K562 (cell line): ENCODE results near the gene PLOD1. TPM values are rescaled to one million over a fixed set of nuclear protein-coding genes. Genes with fewer than 3 reads are reported as not detected.

Experiments used
- ATAC-seq: fragments of 200-7000 bp; cut with Tn5 transposase; 3 replicates; pipeline ENCODE4 v1.9.1; 2020; ENCODE audit warnings: moderate library complexity
- BruUV-seq: library from RNA; stranded (reverse); fragments of 400-500 nt; replicated peaks from 2 replicates; lab custom pipeline; 2021; lab: Mats Ljungman, UMichigan
- CTCF ChIA-PET: fragments of 300-600 bp; formaldehyde crosslinking; extraction: SDS; loops from one replicate; lab custom pipeline; 2021; ENCODE audit warnings: low intra/inter-chr PET ratio; lab: Yijun Ruan, JAX
- POLR2A ChIA-PET: fragments of 300-600, 350-650 bp; sonication (Branson Sonifier 250); formaldehyde crosslinking; extraction: SDS; loops from one replicate; lab custom pipeline; 2021; ENCODE audit warnings: antibody characterized with exemption, inconsistent platforms; lab: Yijun Ruan, JAX
- DNase-seq, 4 experiments: peaks; one replicate each; pipeline versions ENCODE4 v3.0.0 to v3.0.0-alpha.2; 2011 to 2018; ENCODE audit warnings: low spot score in 3 of 4, mixed read lengths in 3 of 4; ENCODE audit errors: extremely low read depth in 1 of 4
- FAIRE-seq: peaks from 2 replicates; lab custom pipeline; 2011; peaks lifted over from hg19 to GRCh38; lab: Jason Lieb, UNC
- H2AFZ ChIP-seq: 2 replicates; pipeline ENCODE4 v1.6.0; 2011; ENCODE audit warnings: low read depth, low read length, control low read depth, inconsistent platforms
- H3K27ac ChIP-seq: fragments of 200-600 bp; 3 replicates; pipeline ENCODE4 v1.8.0; 2011; ENCODE audit warnings: low read depth, mild to moderate bottlenecking, control low read depth, inconsistent platforms, low read length, moderate library complexity, mixed read lengths; ENCODE audit errors: extremely low read depth
- H3K27me3 ChIP-seq, 2 experiments: fragments of 300-600 bp in 1 of 2; 2 replicates in 1 of 2; 3 replicates in 1 of 2; pipeline versions ENCODE4 v1.6.0 to v1.8.0; 2011; ENCODE audit warnings: inconsistent platforms in 2 of 2, low read length in 2 of 2, mild to moderate bottlenecking in 1 of 2, mixed read lengths in 1 of 2, moderate library complexity in 1 of 2; ENCODE audit not compliant: control insufficient read depth in 2 of 2, insufficient read depth in 2 of 2
- H3K36me3 ChIP-seq: fragments of 300-600 bp; 3 replicates; pipeline ENCODE4 v1.8.0; 2011; ENCODE audit warnings: mild to moderate bottlenecking, low read length, inconsistent platforms; ENCODE audit not compliant: control insufficient read depth, insufficient read depth
- H3K4me1 ChIP-seq, 2 experiments: fragments of 200-600 bp in 1 of 2; replicated peaks in 1 of 2; 2 replicates in 1 of 2; 3 replicates in 1 of 2; pipeline versions ENCODE4 v1.5.1 to v1.8.0; 2011; ENCODE audit warnings: inconsistent platforms in 2 of 2, low read length in 2 of 2, mild to moderate bottlenecking in 1 of 2, mixed read lengths in 1 of 2, moderate library complexity in 1 of 2; ENCODE audit not compliant: control insufficient read depth in 2 of 2, insufficient read depth in 2 of 2
- H3K4me2 ChIP-seq: 2 replicates; pipeline ENCODE4 v1.6.1; 2011; ENCODE audit warnings: low read length, control low read depth, inconsistent platforms, mixed read lengths; ENCODE audit not compliant: insufficient read depth
- H3K4me3 ChIP-seq: fragments of 200-600 bp; sonication (generic), shearing (Covaris generic); 2 replicates; pipeline ENCODE4 v1.5.1; 2016; ENCODE audit warnings: control low read depth, inconsistent platforms
- H3K79me2 ChIP-seq: fragments of 200-600 bp; 3 replicates; pipeline ENCODE4 v1.8.0; 2011; ENCODE audit warnings: low read length, inconsistent platforms; ENCODE audit not compliant: control insufficient read depth, insufficient read depth
- H3K9ac ChIP-seq, 2 experiments: 2 replicates each; pipeline versions ENCODE4 v1.6.0 to v1.6.1; 2011; ENCODE audit warnings: low read depth in 2 of 2, low read length in 2 of 2, control low read depth in 1 of 2, inconsistent platforms in 1 of 2, mild to moderate bottlenecking in 1 of 2, mixed read lengths in 1 of 2; ENCODE audit not compliant: insufficient read depth in 1 of 2
- H3K9me1 ChIP-seq: one replicate; pipeline ENCODE4 v1.6.0; 2011; ENCODE audit warnings: inconsistent platforms, mild to moderate bottlenecking, low read length, moderate library complexity; ENCODE audit not compliant: control insufficient read depth, insufficient read depth
- H3K9me3 ChIP-seq: replicated peaks from 2 replicates; pipeline ENCODE4 v1.5.1; 2011; ENCODE audit warnings: low read depth, low read length, inconsistent platforms; ENCODE audit not compliant: control insufficient read depth, insufficient read depth
- H4K20me1 ChIP-seq: replicated peaks from 2 replicates; pipeline ENCODE4 v1.6.1; 2011; ENCODE audit warnings: low read length, inconsistent platforms, mixed read lengths; ENCODE audit not compliant: control insufficient read depth, insufficient read depth
- ARID1B ChIP-seq: fragments of 450-650 bp; IDR thresholded peaks from 2 replicates; pipeline ENCODE4 v1.6.1; 2016; ENCODE audit warnings: antibody characterized with exemption, mild to moderate bottlenecking, inconsistent platforms
- CBFA2T2 ChIP-seq: fragments of 450-650 bp; conservative IDR thresholded peaks from 2 replicates; pipeline ENCODE4 v1.6.1; 2017; ENCODE audit warnings: mild to moderate bottlenecking
- CBFA2T3 ChIP-seq: fragments of 450-650 bp; IDR thresholded peaks from 2 replicates; pipeline ENCODE4 v1.6.1; 2017
- HCFC1 ChIP-seq: IDR thresholded peaks from 2 replicates; pipeline ENCODE4 v1.6.1; 2012; ENCODE audit warnings: low read depth, low read length, improper control_type of control experiment
- JUN ChIP-seq, 2 experiments: sonication (generic) in 1 of 2; formaldehyde crosslinking in 1 of 2; IDR thresholded peaks; 2 replicates each; pipeline versions ENCODE4 v1.6.1 to v1.8.0; 2012 to 2022; ENCODE audit warnings: borderline replicate concordance in 2 of 2, mild to moderate bottlenecking in 2 of 2, improper control_type of control experiment in 1 of 2, low read depth in 1 of 2, low read length in 1 of 2, missing genetic modification reagents in 1 of 2
- OTX1 ChIP-seq: fragments of 450-650 bp; formaldehyde crosslinking; IDR thresholded peaks from 2 replicates; pipeline ENCODE4 v1.4.0; 2022; ENCODE audit warnings: mild to moderate bottlenecking
- RBFOX2 ChIP-seq: fragments of 200-400 bp; formaldehyde crosslinking; IDR thresholded peaks from 2 replicates; pipeline ENCODE4 v1.6.1; 2017; ENCODE audit warnings: low read depth, mild to moderate bottlenecking, low read length, moderate library complexity
- TAL1 ChIP-seq: fragments of 450-650 bp; IDR thresholded peaks from 2 replicates; pipeline ENCODE4 v1.6.1; 2016; ENCODE audit warnings: mild to moderate bottlenecking
- TEAD4 ChIP-seq, 2 experiments: sonication (generic) in 1 of 2; formaldehyde crosslinking in 1 of 2; IDR thresholded peaks; 2 replicates each; pipeline versions ENCODE4 v1.6.1 to v1.8.0; 2012 to 2022; ENCODE audit warnings: borderline replicate concordance in 1 of 2, inconsistent platforms in 1 of 2, low read length in 1 of 2, mild to moderate bottlenecking in 1 of 2, missing genetic modification reagents in 1 of 2
- ZNF23 ChIP-seq: fragments of 250-450 bp; sonication (Bioruptor Pico); IDR thresholded peaks from 2 replicates; pipeline ENCODE4 v1.4.0; 2020; ENCODE audit warnings: mild to moderate bottlenecking
- ZNF699 ChIP-seq: fragments of 250-450 bp; sonication (Bioruptor Pico); IDR thresholded peaks from 2 replicates; pipeline ENCODE4 v1.8.0; 2021; ENCODE audit warnings: mild to moderate bottlenecking, moderate library complexity; ENCODE audit not compliant: insufficient replicate concordance
- WGBS: fragments of 100-300 bp; shearing (Covaris generic); methylation state at CpG from one replicate; pipeline ENCODE4 v1.1.6; 2016; ENCODE audit warnings: low coverage, mixed read lengths; ENCODE audit not compliant: insufficient coverage; ENCODE audit errors: missing lambda C conversion rate; 5-methylcytosine and 5-hydroxymethylcytosine counted together
- in situ Hi-C: fragments of 300-500 bp; cut with MboI; formaldehyde crosslinking; loops from 4 replicates; pipeline ENCODE4 v1.15.0; 2018; ENCODE audit warnings: inconsistent platforms, mixed read lengths
- intact Hi-C: fragments of 100-400 bp; cut with micrococcal nuclease; formaldehyde crosslinking; loops from 2 replicates; pipeline ENCODE4 v1.14.2; 2022
- polyA plus RNA-seq, 8 experiments: library from polyadenylated mRNA; depleted of rRNA in 4 of 8; stranded (reverse) in 5 of 8; unstranded in 3 of 8; fragments of >200 nt; fragmentation: Nextera tagmentation in 2 of 8; fragmentation: Illumina TruSeq in 1 of 8; extraction: Ambion mirVana in 2 of 8; extraction: Trizol in 1 of 8; gene quantifications; 2 replicates each; pipeline versions ENCODE4 v1.2.1 to v1.2.3, GENCODE V29; 2011 to 2014; ENCODE audit warnings: inconsistent platforms in 1 of 8, missing spikeins in 1 of 8
- total RNA-seq, 7 experiments: library from RNA; depleted of rRNA in 6 of 7; stranded (reverse); fragments of >200 nt in 6 of 7; fragmentation: Illumina TruSeq in 2 of 7; extraction: Trizol in 2 of 7; gene quantifications; 2 replicates each; pipeline versions ENCODE4 v1.2.1 to v1.2.3, GENCODE V29; 2011 to 2021; ENCODE audit warnings: low replicate concordance in 1 of 7
- TF ChIP-seq, protein P1 (sequence below): fragments of 250-450 bp; sonication (Bioruptor Pico); IDR thresholded peaks from 2 replicates; pipeline ENCODE4 v1.8.0; 2022; ENCODE audit warnings: inconsistent platforms, mild to moderate bottlenecking, moderate library complexity, borderline replicate concordance

Gene PLOD1
- total and polyA plus RNA-seq, 9 of the 15 experiments (the other 6 are each of a cell fraction or from before 2014, with no cell fraction given): 16.6 to 90.8 (median 52.7) TPM

DNA sequence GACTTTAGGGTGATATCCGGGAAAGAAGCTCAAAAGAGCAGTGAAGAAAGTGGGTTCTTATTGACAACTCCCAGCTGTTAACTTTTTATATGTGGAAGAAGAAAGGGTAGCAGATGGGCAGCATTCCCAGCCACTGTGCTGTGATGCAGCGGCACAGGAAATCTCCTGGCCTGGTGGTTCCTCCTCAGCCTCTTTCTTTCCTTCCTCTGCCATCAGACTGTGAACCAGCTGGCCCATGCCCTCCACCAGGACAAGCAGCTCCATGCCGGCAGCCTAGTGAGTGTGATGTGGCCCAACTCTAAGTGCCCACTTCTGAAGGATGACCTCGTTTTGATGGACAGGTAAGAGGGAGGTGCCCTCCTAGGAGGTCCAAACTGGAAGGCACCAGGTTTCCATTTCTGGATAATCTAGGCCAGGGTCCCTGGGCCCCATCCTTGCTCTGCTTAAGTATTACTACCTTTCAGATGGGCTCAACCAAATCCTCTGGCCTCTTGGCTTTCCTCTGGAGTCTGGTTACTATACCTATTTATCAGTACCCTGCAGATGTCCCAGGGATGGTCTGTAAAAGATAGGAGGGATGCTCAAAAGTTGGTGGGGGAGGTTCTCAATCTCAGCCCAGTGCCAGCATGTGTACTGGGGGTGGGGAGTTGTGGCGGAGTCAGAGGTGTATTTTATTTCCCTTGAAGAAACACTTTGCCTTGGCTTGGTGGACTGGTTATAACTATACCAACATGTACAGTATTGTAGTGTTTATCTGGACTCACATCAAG lies 62.7 kb downstream of the PLOD1 start (continued):
- TF ChIP-seq CBFA2T2 (peak; percentile 56; the same call in 1 of the 2 replicates), OTX1 (CRISPR knock-in tag) (no peak), CBFA2T3 (peak; percentile 80), ARID1B (peak; percentile 9; the same call in 1 of the 2 replicates), TAL1 (peak; percentile 51; the same call in 1 of the 2 replicates), TEAD4 (IDR thresholded peaks at IDR 0.05; ENCODE audit: low read length) (peak; percentile 45; the same call in 1 of the 2 replicates), TEAD4 (CRISPR knock-in tag; IDR thresholded peaks at IDR 0.05; ENCODE audit: borderline replicate concordance) (no peak)

DNA sequence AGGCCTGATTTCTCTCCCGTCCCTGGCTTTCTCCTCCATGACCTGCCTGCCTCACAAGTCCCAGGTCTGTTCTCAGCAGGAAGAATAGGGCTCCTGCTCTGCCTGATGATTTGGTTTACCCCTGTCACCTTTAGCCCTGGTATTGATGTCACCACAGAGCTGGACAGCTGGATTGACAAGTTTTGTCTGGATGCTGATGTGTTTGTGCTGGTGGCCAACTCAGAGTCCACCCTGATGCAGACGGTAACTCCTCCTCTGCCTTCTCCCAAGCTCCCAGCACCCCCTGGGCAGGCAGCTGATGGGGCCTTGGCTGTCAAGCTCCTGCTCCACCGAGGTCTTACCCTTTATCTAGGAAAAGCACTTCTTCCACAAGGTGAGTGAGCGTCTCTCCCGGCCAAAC lies 64.1 kb downstream of the PLOD1 start:
- Histone ChIP-seq H3K4me3 (no peak overlapping the region), H3K9me1 (no peaks in the 10 kb centered on the region), H3K9me3 (no peaks in the 10 kb centered on the region), H3K9ac (peak overlapping the region in 1 of 2 experiments; percentile 46; a peak in 1 of 4 replicates), H3K27ac (no peak overlapping the region; the same call in 2 of the 3 replicates), H3K27me3 (no peaks in the 10 kb centered on the region), H2AFZ (no peak overlapping the region), H3K4me2 (no peak overlapping the region), H3K4me1 (peaks cover 2 to 6% of the 10 kb centered on the region in 2 experiments; a peak in 3 of 5 replicates), H3K36me3 (peaks cover 89% of the 10 kb centered on the region), H3K79me2 (no peaks in the 10 kb centered on the region), H4K20me1 (no peaks in the 10 kb centered on the region)
- intact Hi-C loops (no loop called here), in situ Hi-C loops (no loop called here)
- BruUV-seq: TSS peak; percentile 4
- ATAC-seq (no peak), DNase-seq (no peak), FAIRE-seq (no peak)
- WGBS: 86% methylated on average over 5 of the region's 5 CpGs
- TF ChIP-seq ZNF23 (CRISPR knock-in tag): no peak
- TF ChIP-seq, protein P1, sequence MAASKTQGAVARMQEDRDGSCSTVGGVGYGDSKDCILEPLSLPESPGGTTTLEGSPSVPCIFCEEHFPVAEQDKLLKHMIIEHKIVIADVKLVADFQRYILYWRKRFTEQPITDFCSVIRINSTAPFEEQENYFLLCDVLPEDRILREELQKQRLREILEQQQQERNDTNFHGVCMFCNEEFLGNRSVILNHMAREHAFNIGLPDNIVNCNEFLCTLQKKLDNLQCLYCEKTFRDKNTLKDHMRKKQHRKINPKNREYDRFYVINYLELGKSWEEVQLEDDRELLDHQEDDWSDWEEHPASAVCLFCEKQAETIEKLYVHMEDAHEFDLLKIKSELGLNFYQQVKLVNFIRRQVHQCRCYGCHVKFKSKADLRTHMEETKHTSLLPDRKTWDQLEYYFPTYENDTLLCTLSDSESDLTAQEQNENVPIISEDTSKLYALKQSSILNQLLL (CRISPR knock-in tag): no peak
- TF ChIP-seq ZNF699: no peak
- TF ChIP-seq JUN (IDR thresholded peaks at IDR 0.05; ENCODE audit: borderline replicate concordance, low read depth, low read length): no peak
- TF ChIP-seq JUN (CRISPR knock-in tag; IDR thresholded peaks at IDR 0.05; ENCODE audit: borderline replicate concordance): no peak
- no peak for TF ChIP-seq HCFC1
- TF ChIP-seq RBFOX2: 0 out of 2 replicates have a peak, but pooled peaks have one; percentile 12
- ChIA-PET POLR2A (interaction anchor here (0.6 to 1.4 kb wide), 5 partner anchors 10 to 90 kb away, joined by 3 to 7 read pairs (median 4); no protein-coding TSS in a partner anchor), CTCF (no interaction called here)
